DND-41 (cell line): ENCODE data around the gene SULT2B1.
A peak's percentile ranks its signal among the peaks of the same experiment; 100 is the strongest.

Experiments
- ATAC-seq: fragments of 200-7000 bp; cut with Tn5 transposase; 3 replicates; pipeline ENCODE4 v1.9.1; 2021; ENCODE audit warnings: low read depth; ENCODE audit not compliant: insufficient read depth
- DNase-seq: peaks from one replicate; pipeline ENCODE4 v3.0.0-alpha.2; 2020
- H2AFZ ChIP-seq: 2 replicates; pipeline ENCODE4 v1.6.0; 2012; ENCODE audit warnings: low read depth, low read length
- H3K27ac ChIP-seq: 2 replicates; pipeline ENCODE4 v1.5.1; 2012; ENCODE audit warnings: low read length, inconsistent platforms
- H3K27me3 ChIP-seq: fragments of 200-600 bp; sonication (generic); 2 replicates; pipeline ENCODE4 v1.6.0; 2012; ENCODE audit warnings: low read length, mild to moderate bottlenecking, inconsistent platforms; ENCODE audit not compliant: insufficient read depth, poor library complexity
- H3K36me3 ChIP-seq: 2 replicates; pipeline ENCODE4 v1.5.1; 2012; ENCODE audit warnings: low read length, inconsistent platforms; ENCODE audit not compliant: insufficient read depth
- H3K4me1 ChIP-seq: 2 replicates; pipeline ENCODE4 v1.5.1; 2012; ENCODE audit warnings: mild to moderate bottlenecking, low read length; ENCODE audit not compliant: insufficient read depth
- H3K4me2 ChIP-seq: 2 replicates; pipeline ENCODE4 v1.6.0; 2012; ENCODE audit warnings: mild to moderate bottlenecking, moderate library complexity, low read length, inconsistent platforms; ENCODE audit not compliant: insufficient read depth
- H3K4me3 ChIP-seq, 2 experiments: fragments of 200-600 bp in 1 of 2; shearing (Covaris generic) in 1 of 2; 2 replicates each; pipeline ENCODE4 v1.5.1; 2012 to 2016; ENCODE audit warnings: inconsistent platforms in 2 of 2, low read length in 2 of 2, mild to moderate bottlenecking in 2 of 2, low read depth in 1 of 2, moderate library complexity in 1 of 2
- H3K79me2 ChIP-seq: 2 replicates; pipeline ENCODE4 v1.6.0; 2012; ENCODE audit warnings: low read length, inconsistent platforms; ENCODE audit not compliant: insufficient read depth
- H3K9ac ChIP-seq: 2 replicates; pipeline ENCODE4 v1.6.0; 2012; ENCODE audit warnings: low read depth, mild to moderate bottlenecking, inconsistent platforms, low read length, moderate library complexity
- H3K9me3 ChIP-seq: 2 replicates; pipeline ENCODE4 v1.5.1; 2012; ENCODE audit warnings: low read length, moderate library complexity, mild to moderate bottlenecking, inconsistent platforms; ENCODE audit not compliant: insufficient read depth, severe bottlenecking
- H4K20me1 ChIP-seq: 2 replicates; pipeline ENCODE4 v1.6.0; 2012; ENCODE audit warnings: low read length; ENCODE audit not compliant: insufficient read depth
- CTCF ChIP-seq: IDR thresholded peaks from 2 replicates; pipeline ENCODE4 v1.5.1; 2012; ENCODE audit warnings: borderline replicate concordance, low read length, moderate library complexity, mild to moderate bottlenecking; ENCODE audit not compliant: poor library complexity, severe bottlenecking; ENCODE audit errors: extremely low read depth
- EZH2 ChIP-seq: IDR thresholded peaks from 3 replicates; pipeline ENCODE4 v1.6.1; 2012; ENCODE audit warnings: borderline replicate concordance, low read depth, mild to moderate bottlenecking, moderate library complexity, low read length, inconsistent platforms; ENCODE audit not compliant: severe bottlenecking

SULT2B1 gene

GRCh38 chr19:48512504-48513288 lies 39.3 kb upstream of the SULT2B1 start:
- Histone ChIP-seq H3K4me3 (peak overlapping the region in 1 of 2 experiments; percentile 81; a peak in 3 of 4 replicates), H3K9me3 (no peaks in the 10 kb centered on the region), H3K4me2 (peak overlapping the region; percentile 96), H3K27ac (no peak overlapping the region), H3K27me3 (no peaks in the 10 kb centered on the region), H3K4me1 (peaks cover 28% of the 10 kb centered on the region), H3K79me2 (no peaks in the 10 kb centered on the region), H3K36me3 (no peaks in the 10 kb centered on the region), H3K9ac (peak overlapping the region; percentile 71; the same call in 1 of the 2 replicates), H4K20me1 (no peaks in the 10 kb centered on the region), H2AFZ (peak overlapping the region; percentile 98; the same call in 1 of the 2 replicates)
- TF ChIP-seq EZH2 = no peak
- no peak for TF ChIP-seq CTCF
- no peak for DNase-seq
- ATAC-seq = no peak

GRCh38 chr19:48513289-48514122 lies 38.5 kb upstream of the SULT2B1 start:
- Histone ChIP-seq H3K4me3 (peak overlapping the region; percentile 58 to 81), H4K20me1 (no peaks in the 10 kb centered on the region), H3K79me2 (no peaks in the 10 kb centered on the region), H3K9ac (peak overlapping the region; percentile 71), H3K9me3 (no peaks in the 10 kb centered on the region), H3K4me2 (peak overlapping the region; percentile 96), H2AFZ (peak overlapping the region; percentile 98), H3K27me3 (no peaks in the 10 kb centered on the region), H3K36me3 (no peaks in the 10 kb centered on the region), H3K27ac (peak overlapping the region; percentile 70), H3K4me1 (peaks cover 28% of the 10 kb centered on the region)
- TF ChIP-seq CTCF (no peak), EZH2 (no peak)
- DNase-seq (peak; percentile 83), ATAC-seq (peak; percentile 95)

- Histone ChIP-seq H3K4me3 (peak overlapping the region in 1 of 2 experiments; percentile 81; a peak in 2 of 4 replicates), H2AFZ (peak overlapping the region; percentile 98), H3K27ac (no peak overlapping the region; the same call in 1 of the 2 replicates), H3K9me3 (no peaks in the 10 kb centered on the region), H3K4me2 (peak overlapping the region; percentile 96), H3K9ac (peak overlapping the region; percentile 71; the same call in 1 of the 2 replicates), H3K79me2 (no peaks in the 10 kb centered on the region), H3K36me3 (no peaks in the 10 kb centered on the region), H3K27me3 (no peaks in the 10 kb centered on the region), H4K20me1 (no peaks in the 10 kb centered on the region), H3K4me1 (peaks cover 28% of the 10 kb centered on the region)
- no peak for TF ChIP-seq EZH2
- no peak for TF ChIP-seq CTCF
- ATAC-seq = no peak
- no peak for DNase-seq
Measured at GRCh38 chr19:48514123-48514458, 37.9 kb upstream of the SULT2B1 start.
